ENCODE data around the gene OR1D5. TPM values are rescaled to one million over a fixed set of nuclear protein-coding genes. Genes with fewer than 3 reads are reported as not detected.
"Not testable (repeated sequence)": the region's sequence is repeated elsewhere in the genome, so short reads cannot be mapped to it uniquely, and the experiment has no call there.

The OR1D5 gene, protein sequence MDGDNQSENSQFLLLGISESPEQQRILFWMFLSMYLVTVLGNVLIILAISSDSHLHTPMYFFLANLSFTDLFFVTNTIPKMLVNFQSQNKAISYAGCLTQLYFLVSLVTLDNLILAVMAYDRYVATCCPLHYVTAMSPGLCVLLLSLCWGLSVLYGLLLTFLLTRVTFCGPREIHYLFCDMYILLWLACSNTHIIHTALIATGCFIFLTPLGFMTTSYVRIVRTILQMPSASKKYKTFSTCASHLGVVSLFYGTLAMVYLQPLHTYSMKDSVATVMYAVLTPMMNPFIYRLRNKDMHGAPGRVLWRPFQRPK
- total RNA-seq = not detected in 2 replicates

DNA sequence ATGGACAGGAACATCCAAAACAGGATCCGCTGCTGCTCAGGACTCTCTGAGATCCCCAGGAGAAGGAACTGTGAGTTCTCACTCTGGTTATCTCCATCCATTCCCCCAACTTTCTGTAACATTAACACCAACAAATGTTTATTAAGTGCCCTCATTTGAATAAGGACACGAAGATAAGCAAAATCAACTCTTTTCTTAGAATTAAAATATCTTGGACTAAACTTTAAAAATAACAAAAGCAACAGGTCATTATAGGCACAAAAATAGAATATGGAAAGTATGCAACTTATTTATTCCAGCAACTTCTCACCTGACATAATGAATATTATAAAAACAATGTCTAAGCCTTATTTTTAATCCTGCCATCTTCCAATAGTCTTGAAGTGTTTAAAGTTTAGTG lies at the start of gene OR1D5:
OR1D5 (minus strand) TSS at position 101 of the 400 bp plus-strand sequence; CDS start at position 101, 0 bp downstream.
- intact Hi-C loops (cut with micrococcal nuclease) = not testable (repeated sequence)

DNA sequence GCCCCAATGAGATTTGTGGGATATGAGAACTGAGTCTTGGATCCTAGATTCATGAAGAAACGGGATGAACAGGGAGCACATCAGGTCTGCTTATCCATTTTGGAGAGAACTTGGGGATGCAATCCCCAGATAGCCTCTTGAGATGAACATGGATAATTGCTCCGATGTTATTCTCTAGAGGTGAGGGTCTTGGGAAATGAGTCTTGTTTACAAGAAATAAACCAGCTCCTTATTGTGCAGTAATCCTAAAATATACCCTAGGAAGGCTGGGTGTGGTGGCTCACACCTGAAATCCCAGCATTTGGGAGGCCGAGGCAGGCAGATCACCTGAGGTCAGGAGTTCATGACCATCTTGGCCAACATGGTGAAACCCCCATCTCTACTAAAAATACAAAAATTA lies 40.9 kb upstream of the OR1D5 start, which contains the start of gene OR1D2:
OR1D2 (minus strand) TSS at position 101 of the 400 bp plus-strand sequence. CDS start 11,426 bp downstream, outside the sequence.
- intact Hi-C loops (cut with micrococcal nuclease) = no loop called here

DNA sequence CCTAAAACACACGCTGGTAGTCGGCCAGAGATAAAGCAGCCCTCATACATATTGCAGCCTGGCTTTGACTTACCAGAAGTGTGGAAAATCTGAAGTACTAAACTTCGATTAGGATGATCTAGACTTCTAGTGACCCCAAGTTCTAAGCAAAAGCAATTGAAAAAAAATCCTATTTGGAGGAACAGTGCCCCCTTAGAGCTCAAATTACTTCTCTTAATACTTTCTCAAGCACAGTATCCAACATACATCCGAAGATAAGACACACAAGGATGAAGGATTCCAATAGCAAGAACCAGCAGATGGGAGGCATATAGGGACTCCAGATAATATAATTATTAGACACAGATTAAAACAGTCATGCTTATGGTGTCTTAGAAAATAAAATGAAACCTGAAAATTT lies 10.4 kb upstream of the OR1D5 start:
- intact Hi-C loops (cut with micrococcal nuclease) = not testable (repeated sequence)

DNA sequence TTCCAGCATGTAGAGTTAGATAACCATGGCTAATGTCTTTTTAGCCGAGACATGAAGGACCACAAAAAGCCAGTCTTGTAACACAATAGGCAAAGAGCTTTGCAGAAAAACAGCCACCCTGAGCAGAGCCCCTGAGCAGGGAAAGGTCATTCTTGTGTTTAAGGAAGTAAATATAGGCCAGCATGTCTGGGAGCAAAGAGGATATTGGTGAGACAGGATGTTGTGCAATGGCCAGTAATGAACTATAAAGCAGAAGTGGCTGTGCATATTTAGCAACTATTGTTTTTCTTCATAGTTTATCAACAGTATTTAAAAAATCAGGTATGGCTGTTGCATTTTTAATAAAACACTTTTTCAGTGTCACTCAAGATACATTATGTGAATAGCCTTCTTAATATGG lies 1.8 kb upstream of the OR1D5 start:
- intact Hi-C loops (cut with micrococcal nuclease) = not testable (repeated sequence)

DNA sequence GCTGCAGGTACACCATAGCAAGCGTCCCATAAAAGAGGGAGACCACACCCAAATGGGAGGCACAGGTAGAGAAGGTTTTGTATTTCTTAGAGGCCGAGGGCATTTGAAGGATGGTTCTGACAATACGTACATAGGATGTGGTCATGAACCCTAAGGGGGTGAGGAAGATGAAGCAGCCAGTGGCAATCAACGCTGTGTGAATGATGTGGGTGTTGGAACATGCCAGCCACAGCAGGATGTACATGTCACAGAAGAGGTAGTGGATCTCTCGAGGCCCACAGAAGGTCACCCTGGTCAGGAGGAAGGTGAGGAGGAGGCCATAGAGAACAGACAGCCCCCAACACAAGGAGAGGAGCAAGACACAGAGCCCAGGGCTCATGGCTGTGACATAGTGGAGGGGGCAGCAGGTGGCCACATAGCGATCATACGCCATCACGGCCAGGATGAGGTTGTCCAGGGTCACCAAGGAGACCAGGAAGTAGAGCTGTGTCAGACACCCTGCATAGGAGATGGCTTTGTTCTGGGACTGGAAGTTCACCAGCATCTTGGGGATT lies 506 bp downstream of the OR1D5 start:
- intact Hi-C loops (cut with micrococcal nuclease) = not testable (repeated sequence)

DNA sequence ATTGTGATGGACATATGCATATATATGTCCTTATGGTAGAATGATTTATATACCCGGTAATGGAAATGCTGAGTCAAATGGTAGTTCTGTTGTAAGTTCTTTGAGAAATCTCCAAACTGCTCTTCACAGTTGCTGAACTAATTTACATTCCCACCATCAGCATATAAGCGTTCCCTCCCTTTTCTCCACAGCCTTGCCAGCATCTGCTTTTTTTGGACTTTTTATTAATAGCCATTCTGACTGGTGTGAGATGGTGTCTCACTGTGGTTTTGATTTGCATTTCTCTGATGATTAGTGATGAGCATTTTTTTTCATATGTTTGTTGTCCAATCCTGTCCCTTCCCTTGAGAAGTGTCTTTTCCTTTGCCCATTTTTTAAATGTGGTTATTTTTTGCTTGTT lies 8.5 kb downstream of the OR1D5 start:
- intact Hi-C loops (cut with micrococcal nuclease) = not testable (repeated sequence)

DNA sequence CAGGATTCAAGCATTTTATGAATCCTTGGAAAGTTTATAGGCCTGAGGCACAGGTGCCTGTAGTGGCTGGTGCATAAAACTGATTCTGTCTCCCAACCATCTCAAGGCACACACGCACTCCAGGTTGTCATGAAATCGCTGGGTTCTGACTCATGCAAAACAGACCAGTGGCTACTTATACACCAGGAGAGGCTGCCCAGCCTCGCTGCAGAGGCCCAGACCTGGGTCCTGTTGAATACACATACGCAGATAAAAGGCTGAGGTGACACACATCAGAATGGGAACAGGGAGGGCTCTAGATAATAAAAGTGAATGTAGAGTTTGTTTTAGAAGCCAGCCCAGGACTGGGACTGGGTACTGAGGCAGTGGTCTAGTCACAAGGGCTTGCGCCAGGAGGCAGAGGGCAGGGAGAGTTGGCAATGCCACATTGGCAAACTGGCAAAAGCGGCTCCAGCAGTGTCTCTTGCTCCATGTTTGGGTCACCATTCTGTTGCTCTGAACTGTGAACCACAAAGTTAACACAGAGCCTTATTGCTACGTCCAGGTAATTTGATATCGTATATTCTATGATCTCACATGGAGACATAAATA lies 13.6 kb downstream of the OR1D5 start:
- intact Hi-C loops (cut with micrococcal nuclease) = loop anchor here (5.0 kb wide), 1 partner anchor 598 kb away; no protein-coding TSS in a partner anchor

DNA sequence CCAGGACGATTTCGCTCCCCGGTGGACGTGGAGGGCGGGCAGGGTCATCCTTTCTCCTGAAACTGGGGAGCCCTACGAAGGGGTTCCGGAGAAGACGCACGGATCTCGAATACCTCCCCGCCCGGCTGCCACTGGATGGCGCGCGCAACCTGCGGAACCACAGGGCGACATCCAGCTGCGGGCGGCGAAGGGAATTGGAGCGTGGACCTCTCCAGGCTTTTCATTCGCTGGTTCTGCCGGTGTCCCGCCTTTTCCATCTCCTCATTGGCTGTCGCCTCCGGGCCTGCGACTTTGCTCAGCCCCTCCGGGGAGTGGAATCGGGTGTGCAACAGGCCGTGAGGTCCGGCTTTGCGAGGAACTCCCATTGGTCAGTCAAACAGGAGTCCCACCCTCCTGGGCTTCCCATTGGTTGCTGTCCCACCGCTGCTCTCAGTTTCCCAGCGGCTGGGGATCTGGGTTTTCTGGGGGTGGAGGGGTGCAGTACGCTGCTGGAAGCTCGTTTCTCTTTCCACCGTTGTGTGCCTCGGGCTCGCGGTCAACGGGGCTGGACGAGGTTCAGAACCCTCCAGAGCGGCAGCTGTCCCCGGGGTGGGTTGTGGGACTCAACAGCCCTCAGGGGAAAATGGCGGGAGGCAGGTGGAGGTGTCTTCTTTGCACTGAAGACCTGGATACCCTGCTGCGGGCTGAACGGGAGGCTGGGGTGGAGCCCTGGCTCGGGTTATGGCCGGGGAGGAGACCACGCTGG lies 14.5 kb downstream of the OR1D5 start:
- intact Hi-C loops (cut with micrococcal nuclease) = loop anchor here (5.0 kb wide), 1 partner anchor 598 kb away; no protein-coding TSS in a partner anchor

DNA sequence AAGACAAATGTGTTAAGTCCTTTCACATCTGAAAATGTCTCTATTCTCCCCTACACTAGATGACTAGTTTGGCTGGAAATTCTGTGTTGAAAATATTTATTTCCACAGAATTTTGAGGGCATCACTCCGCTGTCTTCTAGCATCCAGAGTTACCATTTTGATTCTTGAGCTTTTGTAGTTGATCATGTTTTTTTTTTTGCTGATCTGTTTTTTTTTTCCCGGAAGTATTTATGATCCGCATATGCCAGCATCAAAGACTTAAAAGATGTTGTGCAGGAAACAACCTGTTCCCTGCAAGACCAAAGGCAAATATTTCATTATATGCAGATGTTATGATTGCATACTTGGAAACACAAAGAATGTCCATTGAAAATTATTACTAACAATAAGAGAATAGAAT lies 16.7 kb downstream of the OR1D5 start:
- intact Hi-C loops (cut with micrococcal nuclease) = loop anchor here (5.0 kb wide), 1 partner anchor 601 kb away; no protein-coding TSS in a partner anchor

DNA sequence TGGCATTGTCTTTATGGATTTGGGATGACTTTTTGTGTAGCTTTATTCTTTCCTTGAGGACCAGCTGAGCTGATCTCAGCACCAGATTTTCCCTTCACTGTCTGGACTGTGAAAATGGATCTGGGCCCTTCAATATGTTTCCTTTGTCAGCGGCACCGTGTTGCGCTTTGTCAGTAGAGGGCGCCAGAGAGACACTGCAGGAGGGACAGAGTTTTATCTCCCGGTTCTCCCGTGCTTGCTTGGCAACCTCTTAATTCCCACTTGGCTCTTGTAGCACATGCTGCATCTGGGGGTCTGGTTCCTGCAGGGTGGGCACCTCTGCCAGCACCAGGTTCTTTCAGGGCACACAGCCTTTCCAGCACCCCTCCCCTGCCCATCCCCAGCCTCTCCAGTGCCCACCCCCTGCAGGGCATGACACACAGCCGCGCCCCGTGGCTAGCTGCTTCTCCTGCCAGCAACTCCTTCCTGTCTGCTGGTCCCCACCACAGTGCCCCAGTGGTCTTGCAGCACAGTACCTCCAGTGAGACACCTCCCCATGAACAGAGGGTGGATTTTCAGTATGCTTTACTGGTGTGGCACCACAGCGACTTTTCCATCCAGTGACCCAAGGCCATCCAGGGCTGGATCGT lies 19.6 kb downstream of the OR1D5 start:
- intact Hi-C loops (cut with micrococcal nuclease) = no loop called here

DNA sequence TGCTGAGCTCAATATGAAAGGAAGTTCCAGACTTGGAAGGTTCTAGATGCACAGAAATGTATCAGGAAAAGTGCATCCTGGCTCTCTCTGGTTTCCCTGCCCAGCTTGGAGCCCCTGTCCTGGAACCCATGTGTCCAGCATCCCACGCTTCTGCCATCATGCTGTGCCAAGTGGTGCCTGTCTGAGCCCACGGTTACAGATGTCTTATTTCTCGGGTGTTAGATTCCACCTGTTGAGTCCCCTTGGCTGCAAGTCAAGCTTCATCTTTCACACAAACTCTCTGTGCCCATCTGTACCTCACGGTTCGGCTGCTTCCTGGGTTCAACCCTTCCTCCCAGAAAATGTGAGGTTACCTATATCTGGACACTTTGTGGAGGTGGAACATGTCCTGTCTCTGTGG lies 22.5 kb downstream of the OR1D5 start:
- intact Hi-C loops (cut with micrococcal nuclease) = no loop called here

DNA sequence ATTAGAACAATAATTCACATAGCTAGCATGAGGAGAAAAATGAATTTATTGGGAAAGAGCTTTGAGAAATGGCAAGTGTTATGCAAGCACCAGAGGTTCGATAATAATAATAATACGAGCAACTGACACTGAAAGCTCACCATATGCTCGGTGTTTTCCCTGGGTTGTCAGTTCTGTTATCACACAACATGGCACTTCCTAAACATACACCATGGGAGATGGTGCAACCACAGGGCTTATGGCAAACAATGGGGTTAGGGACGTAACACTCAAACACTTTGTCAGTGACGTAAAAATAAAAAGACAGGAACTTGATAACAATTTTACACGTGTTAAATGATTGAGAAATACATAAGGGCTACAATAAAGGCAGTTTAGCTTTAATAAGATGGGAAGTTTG lies 23.7 kb downstream of the OR1D5 start:
- intact Hi-C loops (cut with micrococcal nuclease) = no loop called here

DNA sequence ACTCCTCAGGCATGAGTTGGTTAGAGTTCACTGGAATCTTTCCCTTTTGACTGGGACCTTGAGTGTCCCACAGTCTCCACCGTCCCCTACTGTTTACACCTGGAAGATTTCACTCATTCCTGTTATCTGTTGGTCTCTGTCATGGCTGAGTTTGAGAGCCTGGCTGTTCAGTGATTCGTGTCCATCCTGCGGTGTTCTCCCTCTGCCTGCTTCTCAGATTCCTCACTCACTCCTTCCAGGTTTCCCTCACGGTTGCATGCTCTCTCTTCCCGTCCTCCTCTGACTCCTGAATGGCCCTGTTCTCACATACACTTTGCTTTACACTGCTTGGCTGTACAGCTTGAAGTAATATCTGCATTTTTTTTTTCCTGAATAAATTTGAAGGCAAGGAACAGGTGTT lies 24.5 kb downstream of the OR1D5 start:
- intact Hi-C loops (cut with micrococcal nuclease) = no loop called here

DNA sequence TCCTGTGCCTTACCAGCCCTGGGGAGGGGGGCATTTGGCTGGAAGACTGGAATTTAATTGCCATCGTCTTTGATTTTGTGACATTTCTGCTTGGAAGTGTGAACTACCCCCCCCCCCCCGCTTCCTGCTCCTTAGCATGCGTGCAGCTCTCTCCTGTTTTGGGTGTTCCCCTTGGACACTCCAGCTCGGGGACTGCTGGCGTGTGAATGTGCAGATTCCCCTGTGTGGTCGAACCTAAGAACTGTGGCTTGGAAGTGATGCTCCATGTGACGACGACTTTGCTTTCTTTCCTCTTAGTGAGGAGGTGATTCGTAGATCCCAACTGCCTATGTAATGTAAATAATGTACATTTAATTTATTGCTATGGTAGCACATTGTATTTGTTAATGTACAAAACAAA lies 26.1 kb downstream of the OR1D5 start:
- intact Hi-C loops (cut with micrococcal nuclease) = no loop called here

DNA sequence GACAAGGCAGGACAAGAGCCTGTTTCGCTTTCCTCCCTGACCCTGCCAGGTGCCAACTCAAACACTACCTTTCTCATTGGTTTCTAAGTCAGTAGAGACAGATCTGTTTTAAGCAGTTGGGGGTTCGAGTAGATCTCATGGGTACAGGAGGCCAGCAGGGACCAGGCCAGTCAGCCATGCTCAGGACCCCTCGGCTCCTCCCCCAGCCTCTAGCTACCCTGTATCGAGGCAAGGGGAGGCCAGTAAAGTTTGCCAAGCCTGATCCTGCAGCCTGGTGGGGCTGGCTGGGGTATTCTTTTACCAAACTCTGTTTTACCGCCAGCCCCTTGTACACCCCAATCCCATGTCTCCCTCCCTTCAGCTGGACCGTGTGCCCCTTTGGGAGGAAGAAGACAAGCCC lies 26.6 kb downstream of the OR1D5 start:
- intact Hi-C loops (cut with micrococcal nuclease) = no loop called here

DNA sequence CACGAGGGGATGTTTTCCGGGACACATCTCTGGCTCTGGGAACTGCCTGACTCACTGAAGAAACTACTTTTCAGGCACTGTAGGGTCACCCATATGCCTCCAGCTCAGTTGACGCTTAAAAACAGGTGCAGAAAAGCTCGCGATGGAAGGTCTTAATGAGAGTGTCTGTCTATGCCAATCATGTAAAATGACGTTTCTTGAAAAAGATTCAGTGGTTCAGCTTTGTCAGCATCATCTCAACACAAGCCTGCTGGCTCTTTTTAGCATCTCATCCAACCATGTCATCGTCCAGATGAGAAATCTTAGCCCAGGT lies 27.5 kb downstream of the OR1D5 start:
- intact Hi-C loops (cut with micrococcal nuclease) = no loop called here

DNA sequence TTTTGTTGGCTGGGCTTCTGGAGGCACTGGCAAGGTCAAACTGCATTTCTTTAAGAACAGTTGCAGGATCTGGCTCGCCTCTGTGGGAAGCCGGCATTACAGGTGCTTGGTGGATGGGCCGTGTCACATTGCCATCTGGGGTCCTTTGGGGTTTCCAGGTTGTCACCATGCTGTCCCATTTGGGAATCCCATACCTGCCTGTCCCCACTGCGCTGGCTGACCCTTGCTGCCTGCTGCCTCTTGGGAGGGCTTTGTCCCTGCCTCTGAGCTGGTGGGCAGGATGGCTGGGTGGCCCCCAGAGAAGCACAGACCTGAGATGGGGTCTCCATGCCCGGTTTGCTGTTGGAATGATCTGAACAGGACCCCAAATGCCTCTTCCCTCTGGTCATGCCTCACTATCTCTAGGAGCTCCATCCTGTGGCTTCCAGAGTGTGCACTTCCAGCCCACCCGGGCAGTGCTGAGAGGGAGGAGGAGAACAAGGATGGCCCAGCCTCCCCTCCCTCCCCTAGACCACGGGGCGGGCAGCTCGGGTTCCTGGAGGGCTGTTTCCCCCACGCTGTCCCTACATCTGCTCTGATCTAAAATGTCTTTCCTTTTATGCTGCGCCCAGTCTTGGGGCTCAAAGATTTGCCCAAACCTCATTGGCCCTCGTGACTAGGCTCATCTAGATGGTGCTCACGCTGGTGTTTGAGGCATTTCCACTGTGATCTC lies 28.0 kb downstream of the OR1D5 start:
- intact Hi-C loops (cut with micrococcal nuclease) = no loop called here

DNA sequence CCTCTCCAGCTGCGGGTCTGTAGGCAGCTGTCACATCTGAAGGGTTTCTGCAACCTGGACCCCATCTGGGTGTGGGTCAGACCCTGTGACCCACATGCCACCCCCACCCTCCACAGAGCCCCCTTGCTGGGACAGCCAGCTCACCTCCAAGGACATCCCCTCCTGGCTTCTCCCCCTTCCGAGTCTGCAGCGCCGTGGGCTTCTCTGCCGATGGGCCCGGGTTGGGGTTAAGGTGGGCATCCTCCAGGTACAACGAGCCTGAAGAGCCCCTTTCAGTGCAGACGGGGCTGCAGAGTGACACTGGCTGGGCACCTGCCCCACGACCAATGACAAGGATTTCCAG lies 28.9 kb downstream of the OR1D5 start:
- intact Hi-C loops (cut with micrococcal nuclease) = no loop called here

DNA sequence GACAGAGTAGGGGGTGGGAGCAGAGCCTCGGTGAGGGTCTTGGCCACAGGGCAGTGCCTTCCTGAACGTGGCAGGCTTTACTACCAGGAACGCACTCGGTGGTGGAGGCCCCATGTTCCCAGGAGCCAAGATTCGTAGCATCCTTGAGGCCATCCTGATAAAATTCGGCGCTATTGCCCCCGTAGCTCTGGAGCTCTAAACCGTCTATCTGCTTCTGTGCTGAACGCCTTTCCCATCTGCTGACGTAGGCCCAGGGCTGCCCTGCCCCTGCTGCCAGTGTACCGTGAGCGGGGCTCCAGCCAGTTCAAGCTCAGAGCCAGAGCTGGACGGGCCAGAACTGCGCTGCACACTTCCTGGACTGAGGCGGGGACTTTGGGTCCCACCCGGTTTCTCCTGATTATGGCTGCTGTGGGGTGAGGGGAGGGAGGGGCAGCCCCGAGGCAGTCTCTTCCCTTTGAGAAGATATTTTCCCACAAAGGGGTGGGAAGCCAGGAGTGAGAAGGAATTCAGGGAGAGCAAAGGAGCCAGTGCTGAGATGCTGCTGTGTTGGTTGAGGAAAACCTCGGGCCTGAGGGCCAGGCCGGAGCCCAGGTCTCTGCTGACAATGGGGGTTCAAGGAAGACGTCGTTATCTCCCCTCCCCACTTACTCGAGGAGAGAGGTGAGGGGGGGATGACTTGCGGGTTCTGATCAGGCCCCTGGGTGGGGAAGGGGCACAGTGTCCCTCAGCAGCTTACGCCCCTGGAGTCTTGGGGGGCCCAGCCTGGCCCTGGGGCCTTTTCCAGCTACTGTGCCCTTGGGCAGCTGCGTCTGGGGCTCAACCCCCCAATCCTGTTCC lies 29.4 kb downstream of the OR1D5 start:
- intact Hi-C loops (cut with micrococcal nuclease) = no loop called here

DNA sequence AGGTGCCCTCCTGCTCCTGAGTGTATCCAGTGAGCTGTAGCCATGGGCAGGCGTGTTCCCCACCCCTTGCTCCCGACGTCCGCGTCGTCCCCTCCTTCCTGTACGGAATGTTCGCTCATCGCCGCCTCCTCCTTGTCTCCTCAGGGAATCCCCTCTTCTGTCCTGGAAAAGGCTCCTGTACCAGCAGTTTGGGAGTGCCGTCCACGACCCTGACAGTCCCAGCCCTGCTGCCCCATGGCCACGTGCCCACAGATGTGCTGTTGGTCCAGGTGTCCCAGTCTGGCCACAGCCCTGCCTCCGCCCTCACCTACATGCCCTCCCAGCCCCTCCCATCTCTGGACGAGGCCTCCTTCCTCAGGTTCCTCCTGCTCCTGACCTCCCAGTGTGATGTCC lies 30.2 kb downstream of the OR1D5 start:
- intact Hi-C loops (cut with micrococcal nuclease) = no loop called here
